Ishikawa (cell line): Measurements from ENCODE around the gene RGS9.

Experiments
- CEBPB ChIP-seq: IDR thresholded peaks from 2 replicates; pipeline ENCODE4 v1.6.1; 2012
- CREB1 ChIP-seq: IDR thresholded peaks from 2 replicates; pipeline ENCODE4 v1.6.1; 2012; ENCODE audit warnings: low read depth
- EGR1 ChIP-seq: IDR thresholded peaks from 2 replicates; pipeline ENCODE4 v1.6.1; 2012
- EP300 ChIP-seq: IDR thresholded peaks from 2 replicates; pipeline ENCODE4 v1.6.1; 2012; ENCODE audit warnings: borderline replicate concordance
- FOXM1 ChIP-seq: IDR thresholded peaks from 2 replicates; pipeline ENCODE4 v1.6.1; 2012; ENCODE audit warnings: low read depth, borderline replicate concordance
- NFIC ChIP-seq: IDR thresholded peaks from 2 replicates; pipeline ENCODE4 v1.6.1; 2012
- RAD21 ChIP-seq: IDR thresholded peaks from 2 replicates; pipeline ENCODE4 v1.6.1; 2012; ENCODE audit warnings: low read depth
- TAF1 ChIP-seq: IDR thresholded peaks from 2 replicates; pipeline ENCODE4 v1.6.1; 2012; ENCODE audit warnings: low read depth, mild to moderate bottlenecking
- TCF12 ChIP-seq: IDR thresholded peaks from 2 replicates; pipeline ENCODE4 v1.6.1; 2012; ENCODE audit warnings: low read depth
- TEAD4 ChIP-seq: IDR thresholded peaks from 2 replicates; pipeline ENCODE4 v1.6.1; 2012
- YY1 ChIP-seq: IDR thresholded peaks from 2 replicates; pipeline ENCODE4 v1.6.1; 2012; ENCODE audit warnings: low read depth
- ZBTB7A ChIP-seq: IDR thresholded peaks from 2 replicates; pipeline ENCODE4 v1.6.1; 2012; ENCODE audit warnings: low read depth
- TF ChIP-seq, protein P1 (sequence below): IDR thresholded peaks from 2 replicates; pipeline ENCODE4 v1.6.1; 2012
- TF ChIP-seq, protein P2 (sequence below): IDR thresholded peaks from 2 replicates; pipeline ENCODE4 v1.6.1; 2012
- TF ChIP-seq, protein P3 (sequence below): IDR thresholded peaks from 2 replicates; pipeline ENCODE4 v1.6.1; 2012; ENCODE audit warnings: low read depth, mild to moderate bottlenecking

Gene RGS9

DNA sequence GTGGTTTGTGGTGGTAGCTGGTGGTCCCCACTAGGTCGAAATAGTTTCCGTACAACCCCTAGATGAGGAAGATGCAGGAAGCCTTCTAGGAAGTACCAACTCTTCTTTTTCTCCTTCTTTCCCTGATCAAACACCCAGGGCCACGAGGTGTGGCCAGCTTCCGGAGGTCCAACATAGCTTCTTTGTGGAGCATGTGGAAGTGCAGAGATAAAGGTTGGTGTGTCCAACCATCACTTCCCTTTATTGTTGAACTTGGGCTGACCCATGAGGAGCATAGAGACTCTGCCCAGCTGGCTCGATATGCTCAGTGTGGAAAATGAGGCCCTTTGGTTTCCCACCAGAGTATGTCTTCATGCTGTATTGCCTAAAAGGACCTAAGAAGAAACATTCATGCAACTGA lies 6.3 kb upstream of the RGS9 start:
- no peak for TF ChIP-seq YY1
- no peak for TF ChIP-seq EGR1

DNA sequence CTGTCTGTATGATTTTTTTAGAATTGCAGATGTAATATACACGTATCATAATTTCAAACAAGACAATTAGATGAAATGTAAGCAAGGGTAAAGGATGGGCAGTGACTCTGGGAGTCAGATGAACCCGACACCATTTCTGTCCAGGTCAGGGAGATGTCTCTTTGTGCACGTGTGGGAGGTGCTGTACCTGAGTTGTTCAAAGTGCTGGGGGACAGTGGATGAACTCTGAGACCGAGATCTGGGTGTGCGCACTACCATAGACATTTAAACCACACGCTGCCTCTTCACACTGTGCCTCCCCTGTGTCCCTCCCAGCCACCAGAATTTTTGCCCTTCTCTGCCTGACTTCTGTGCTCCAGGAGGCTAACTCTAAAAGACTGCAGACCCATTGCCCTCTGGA lies 5.9 kb upstream of the RGS9 start:
- TF ChIP-seq FOXM1 (no peak), YY1 (no peak), TAF1 (no peak), RAD21 (no peak), CEBPB (no peak)
- TF ChIP-seq, protein P1, sequence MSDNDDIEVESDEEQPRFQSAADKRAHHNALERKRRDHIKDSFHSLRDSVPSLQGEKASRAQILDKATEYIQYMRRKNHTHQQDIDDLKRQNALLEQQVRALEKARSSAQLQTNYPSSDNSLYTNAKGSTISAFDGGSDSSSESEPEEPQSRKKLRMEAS: no peak
- TF ChIP-seq, protein P2, sequence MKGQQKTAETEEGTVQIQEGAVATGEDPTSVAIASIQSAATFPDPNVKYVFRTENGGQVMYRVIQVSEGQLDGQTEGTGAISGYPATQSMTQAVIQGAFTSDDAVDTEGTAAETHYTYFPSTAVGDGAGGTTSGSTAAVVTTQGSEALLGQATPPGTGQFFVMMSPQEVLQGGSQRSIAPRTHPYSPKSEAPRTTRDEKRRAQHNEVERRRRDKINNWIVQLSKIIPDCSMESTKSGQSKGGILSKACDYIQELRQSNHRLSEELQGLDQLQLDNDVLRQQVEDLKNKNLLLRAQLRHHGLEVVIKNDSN: no peak

DNA sequence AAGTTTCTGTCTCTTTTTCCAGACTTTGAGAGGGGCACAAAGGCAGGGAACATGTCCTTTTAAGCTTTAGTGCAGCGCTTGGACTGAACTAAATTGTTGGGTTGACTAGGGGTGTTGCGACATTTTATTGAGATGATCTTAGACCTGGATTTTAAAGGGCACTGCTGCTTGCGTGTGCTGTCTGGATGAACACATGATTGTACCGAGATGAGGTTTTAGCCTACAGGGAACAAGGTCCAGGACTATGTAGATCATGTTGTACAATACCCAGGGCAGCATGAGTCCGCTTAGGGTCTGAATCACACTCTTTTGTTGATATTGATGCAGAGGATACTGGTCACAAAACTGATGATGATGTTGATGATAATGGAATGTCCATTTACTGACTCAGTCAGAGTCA lies 5.2 kb upstream of the RGS9 start:
- TF ChIP-seq TAF1 (no peak), TCF12 (no peak), RAD21 (no peak), CEBPB (no peak), CREB1 (no peak), ZBTB7A (no peak), NFIC (no peak), EGR1 (no peak), TEAD4 (no peak)
- TF ChIP-seq, protein P3, sequence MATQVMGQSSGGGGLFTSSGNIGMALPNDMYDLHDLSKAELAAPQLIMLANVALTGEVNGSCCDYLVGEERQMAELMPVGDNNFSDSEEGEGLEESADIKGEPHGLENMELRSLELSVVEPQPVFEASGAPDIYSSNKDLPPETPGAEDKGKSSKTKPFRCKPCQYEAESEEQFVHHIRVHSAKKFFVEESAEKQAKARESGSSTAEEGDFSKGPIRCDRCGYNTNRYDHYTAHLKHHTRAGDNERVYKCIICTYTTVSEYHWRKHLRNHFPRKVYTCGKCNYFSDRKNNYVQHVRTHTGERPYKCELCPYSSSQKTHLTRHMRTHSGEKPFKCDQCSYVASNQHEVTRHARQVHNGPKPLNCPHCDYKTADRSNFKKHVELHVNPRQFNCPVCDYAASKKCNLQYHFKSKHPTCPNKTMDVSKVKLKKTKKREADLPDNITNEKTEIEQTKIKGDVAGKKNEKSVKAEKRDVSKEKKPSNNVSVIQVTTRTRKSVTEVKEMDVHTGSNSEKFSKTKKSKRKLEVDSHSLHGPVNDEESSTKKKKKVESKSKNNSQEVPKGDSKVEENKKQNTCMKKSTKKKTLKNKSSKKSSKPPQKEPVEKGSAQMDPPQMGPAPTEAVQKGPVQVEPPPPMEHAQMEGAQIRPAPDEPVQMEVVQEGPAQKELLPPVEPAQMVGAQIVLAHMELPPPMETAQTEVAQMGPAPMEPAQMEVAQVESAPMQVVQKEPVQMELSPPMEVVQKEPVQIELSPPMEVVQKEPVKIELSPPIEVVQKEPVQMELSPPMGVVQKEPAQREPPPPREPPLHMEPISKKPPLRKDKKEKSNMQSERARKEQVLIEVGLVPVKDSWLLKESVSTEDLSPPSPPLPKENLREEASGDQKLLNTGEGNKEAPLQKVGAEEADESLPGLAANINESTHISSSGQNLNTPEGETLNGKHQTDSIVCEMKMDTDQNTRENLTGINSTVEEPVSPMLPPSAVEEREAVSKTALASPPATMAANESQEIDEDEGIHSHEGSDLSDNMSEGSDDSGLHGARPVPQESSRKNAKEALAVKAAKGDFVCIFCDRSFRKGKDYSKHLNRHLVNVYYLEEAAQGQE: no peak

DNA sequence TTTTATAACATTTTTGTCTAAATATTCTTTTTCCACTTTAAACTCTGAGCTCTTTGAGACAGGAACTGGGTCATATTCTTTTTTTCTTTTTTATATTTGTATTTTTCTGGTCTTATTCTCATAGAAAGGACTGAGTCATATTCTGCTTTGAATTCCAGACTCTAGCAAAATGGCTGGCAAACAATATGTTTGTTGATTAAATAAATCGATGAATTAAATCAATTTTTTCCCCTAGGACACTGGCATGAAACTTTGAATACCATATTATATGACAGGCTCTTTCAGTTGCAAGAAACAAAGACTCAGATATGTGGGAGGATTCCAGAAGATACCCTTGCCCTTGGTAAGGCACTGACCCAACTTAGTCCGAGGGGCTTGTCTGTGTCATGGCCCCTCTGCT lies 3.1 kb upstream of the RGS9 start:
- TF ChIP-seq YY1 (no peak), EP300 (no peak), TCF12 (no peak), RAD21 (no peak), NFIC (no peak), ZBTB7A (no peak), CREB1 (no peak), TEAD4 (no peak), FOXM1 (no peak), TAF1 (no peak), CEBPB (no peak), EGR1 (no peak)
- TF ChIP-seq, protein P3: no peak
- TF ChIP-seq, protein P1: no peak
- TF ChIP-seq, protein P2: no peak

DNA sequence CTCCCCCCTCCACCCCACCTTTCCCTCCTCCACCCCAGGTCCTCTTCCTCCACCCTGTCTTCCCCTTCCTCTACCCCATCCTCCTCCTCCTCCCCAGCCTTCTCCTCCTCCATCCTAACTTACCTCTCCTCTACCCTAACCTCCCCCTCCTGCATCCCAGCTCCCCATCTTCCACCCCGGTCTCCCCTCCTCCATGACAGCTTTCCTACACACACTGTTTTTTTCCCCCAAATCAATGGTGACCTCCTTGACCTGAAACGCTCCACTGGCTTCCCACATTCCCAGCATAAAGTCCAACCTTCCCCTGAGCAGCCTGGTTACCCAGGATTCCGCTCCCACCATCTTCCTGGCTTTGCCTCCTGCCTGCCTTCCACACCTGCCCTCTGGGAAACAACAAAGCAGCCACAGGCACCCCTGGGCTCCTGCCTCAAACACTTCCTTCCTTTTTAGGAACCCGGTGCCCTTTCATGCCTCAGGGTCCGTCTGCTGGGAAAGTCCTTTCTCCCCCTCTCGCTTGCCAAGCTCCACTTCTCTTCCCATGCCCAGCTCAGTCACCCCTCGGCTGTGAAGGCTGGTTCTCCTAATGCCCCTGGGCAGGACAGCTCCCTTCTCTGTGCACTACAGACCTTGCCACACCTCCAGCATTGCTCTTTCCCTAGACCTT lies 2.1 kb downstream of the RGS9 start:
- no peak for TF ChIP-seq TEAD4
- TF ChIP-seq YY1: no peak
- no peak for TF ChIP-seq EGR1
- TF ChIP-seq, protein P3: no peak
- TF ChIP-seq CEBPB: no peak
- TF ChIP-seq RAD21: no peak
- TF ChIP-seq ZBTB7A: no peak
